ENCODE data around the gene CD99.
A peak's percentile ranks its signal among the peaks of the same experiment; 100 is the strongest.
"Not testable (repeated sequence)": the region's sequence is repeated elsewhere in the genome, so short reads cannot be mapped to it uniquely, and the experiment has no call there.

The CD99 gene

GRCh38 chrX:2719774-2720447 is 28.8 kb downstream of the CD99 start:
- peak in 1 of 2 donors; percentile 15 for DNase-seq
- Histone ChIP-seq H3K4me1 (no peaks in the 10 kb centered on the region), H3K27me3 (no peaks in the 10 kb centered on the region), H3K36me3 (peaks cover 95 to 99% (median 97%) of the 10 kb centered on the region in 3 donors), H3K27ac (no peak overlapping the region), H3K9me3 (no peaks in the 10 kb centered on the region), H3K4me3 (no peak overlapping the region)
- intact Hi-C loops (cut with DNase I; ENCODE audit: low total_unique reads): no loop called here
- TF ChIP-seq, protein P1, sequence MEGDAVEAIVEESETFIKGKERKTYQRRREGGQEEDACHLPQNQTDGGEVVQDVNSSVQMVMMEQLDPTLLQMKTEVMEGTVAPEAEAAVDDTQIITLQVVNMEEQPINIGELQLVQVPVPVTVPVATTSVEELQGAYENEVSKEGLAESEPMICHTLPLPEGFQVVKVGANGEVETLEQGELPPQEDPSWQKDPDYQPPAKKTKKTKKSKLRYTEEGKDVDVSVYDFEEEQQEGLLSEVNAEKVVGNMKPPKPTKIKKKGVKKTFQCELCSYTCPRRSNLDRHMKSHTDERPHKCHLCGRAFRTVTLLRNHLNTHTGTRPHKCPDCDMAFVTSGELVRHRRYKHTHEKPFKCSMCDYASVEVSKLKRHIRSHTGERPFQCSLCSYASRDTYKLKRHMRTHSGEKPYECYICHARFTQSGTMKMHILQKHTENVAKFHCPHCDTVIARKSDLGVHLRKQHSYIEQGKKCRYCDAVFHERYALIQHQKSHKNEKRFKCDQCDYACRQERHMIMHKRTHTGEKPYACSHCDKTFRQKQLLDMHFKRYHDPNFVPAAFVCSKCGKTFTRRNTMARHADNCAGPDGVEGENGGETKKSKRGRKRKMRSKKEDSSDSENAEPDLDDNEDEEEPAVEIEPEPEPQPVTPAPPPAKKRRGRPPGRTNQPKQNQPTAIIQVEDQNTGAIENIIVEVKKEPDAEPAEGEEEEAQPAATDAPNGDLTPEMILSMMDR (IDR thresholded peaks at IDR 0.05): no peak

GRCh38 chrX:2723286-2723879 is 32.3 kb downstream of the CD99 start:
- TF ChIP-seq, protein P1 (IDR thresholded peaks at IDR 0.05): no peak
- Histone ChIP-seq H3K36me3 (peaks cover 97 to 99% (median 98%) of the 10 kb centered on the region in 3 donors), H3K4me1 (no peaks in the 10 kb centered on the region), H3K27ac (no peak overlapping the region), H3K9me3 (no peaks in the 10 kb centered on the region), H3K4me3 (no peak overlapping the region), H3K27me3 (no peaks in the 10 kb centered on the region)
- DNase-seq: peak in 1 of 2 donors; percentile 47
- intact Hi-C loops (cut with DNase I; ENCODE audit: low total_unique reads): no loop called here

DNA sequence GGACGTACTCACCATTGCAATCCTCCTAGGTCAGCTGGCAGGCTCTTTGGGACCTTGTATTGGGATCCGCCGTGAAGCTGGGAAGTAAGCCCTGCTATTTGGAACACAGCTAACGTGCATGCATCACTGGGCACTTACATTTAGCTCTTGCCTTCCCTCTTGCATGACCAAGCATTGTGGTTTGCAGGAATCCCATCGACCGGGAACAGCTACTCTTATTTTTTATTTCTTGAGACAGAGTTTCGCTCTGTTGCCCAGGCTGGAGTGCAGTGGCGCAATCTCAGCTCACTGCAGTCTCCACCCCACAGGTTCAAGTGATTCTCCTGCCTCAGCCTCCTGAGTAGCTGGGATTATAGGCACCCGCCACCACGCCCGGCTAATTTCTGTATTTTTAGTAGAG is 36.2 kb downstream of the CD99 start:
- H3K27ac ChIP-seq; H3K27me3 ChIP-seq; DNase-seq; H3K9me3 ChIP-seq; intact Hi-C loops (cut with DNase I; ENCODE audit: low total_unique reads); H3K4me3 ChIP-seq; H3K4me1 ChIP-seq: not testable (repeated sequence)
- peaks cover 90 to 98% (median 95%) of the 10 kb centered on the region in 3 donors for H3K36me3 ChIP-seq

DNA sequence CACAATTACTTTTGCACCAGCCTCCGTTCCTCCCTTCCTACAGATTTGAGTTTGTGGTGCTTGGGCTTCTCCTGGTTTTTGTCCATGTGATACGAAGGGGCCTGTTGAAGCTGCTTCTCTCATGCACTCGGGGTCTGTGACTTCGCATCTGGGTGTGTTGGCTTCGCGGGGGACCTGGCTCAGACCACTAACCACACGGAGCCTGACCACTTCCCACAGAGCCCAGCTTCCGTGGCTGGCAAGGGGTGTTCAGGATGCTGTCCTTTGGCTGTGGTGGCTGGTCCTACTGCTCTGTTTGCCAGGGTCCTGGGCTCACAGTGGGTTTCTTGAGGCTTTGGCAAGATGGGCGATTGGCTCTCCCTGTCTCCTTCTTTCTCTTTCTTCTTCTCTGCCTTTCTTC is 41.0 kb downstream of the CD99 start:
- no peaks in the 10 kb centered on the region for H3K9me3 ChIP-seq
- TF ChIP-seq, protein P1 (IDR thresholded peaks at IDR 0.05): no peak
- H3K4me1 ChIP-seq: no peaks in the 10 kb centered on the region
- intact Hi-C loops (cut with DNase I; ENCODE audit: low total_unique reads): no loop called here
- H3K27ac ChIP-seq: no peak overlapping the region
- no peaks in the 10 kb centered on the region for H3K27me3 ChIP-seq
- H3K4me3 ChIP-seq: no peak overlapping the region
- no peak for DNase-seq
- H3K36me3 ChIP-seq: peaks cover 64 to 78% (median 74%) of the 10 kb centered on the region in 3 donors

DNA sequence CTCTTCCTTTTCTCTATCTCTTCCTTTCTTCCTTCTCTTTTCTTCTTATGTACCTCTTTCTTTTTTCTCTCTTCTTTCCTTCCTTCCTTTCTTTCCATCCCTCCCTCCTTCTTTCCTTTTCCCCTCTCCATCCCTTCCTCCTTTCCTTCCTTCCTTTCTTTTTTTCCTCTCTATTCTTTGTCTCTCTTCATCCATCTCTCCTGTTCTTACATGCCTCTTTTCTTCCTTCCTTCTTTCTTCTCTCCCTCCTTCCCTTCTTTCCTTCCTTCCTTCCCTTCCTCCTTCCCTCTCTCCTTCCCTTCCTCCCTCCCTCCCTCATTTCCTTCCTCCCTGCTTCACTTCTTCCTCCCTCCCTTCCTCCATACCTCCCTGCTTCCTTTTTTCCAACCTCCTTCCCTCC is 41.6 kb downstream of the CD99 start:
- Histone ChIP-seq H3K27ac (no peak overlapping the region), H3K27me3 (no peaks in the 10 kb centered on the region), H3K36me3 (peaks cover 61 to 73% (median 69%) of the 10 kb centered on the region in 3 donors), H3K4me1 (no peaks in the 10 kb centered on the region), H3K9me3 (no peaks in the 10 kb centered on the region), H3K4me3 (no peak overlapping the region)
- intact Hi-C loops (cut with DNase I; ENCODE audit: low total_unique reads): no loop called here
- no peak for DNase-seq
- TF ChIP-seq, protein P1 (IDR thresholded peaks at IDR 0.05): no peak

GRCh38 chrX:2733286-2733685 is 42.2 kb downstream of the CD99 start:
- intact Hi-C loops (cut with DNase I; ENCODE audit: low total_unique reads): no loop called here
- Histone ChIP-seq H3K27me3 (no peaks in the 10 kb centered on the region), H3K36me3 (peaks cover 61 to 73% (median 69%) of the 10 kb centered on the region in 3 donors), H3K4me3 (no peak overlapping the region), H3K9me3 (no peaks in the 10 kb centered on the region), H3K4me1 (no peaks in the 10 kb centered on the region), H3K27ac (no peak overlapping the region)
- DNase-seq: no peak
- TF ChIP-seq, protein P1 (IDR thresholded peaks at IDR 0.05): no peak
